Measurements from ENCODE around the gene FYB1.

Gene FYB1

DNA sequence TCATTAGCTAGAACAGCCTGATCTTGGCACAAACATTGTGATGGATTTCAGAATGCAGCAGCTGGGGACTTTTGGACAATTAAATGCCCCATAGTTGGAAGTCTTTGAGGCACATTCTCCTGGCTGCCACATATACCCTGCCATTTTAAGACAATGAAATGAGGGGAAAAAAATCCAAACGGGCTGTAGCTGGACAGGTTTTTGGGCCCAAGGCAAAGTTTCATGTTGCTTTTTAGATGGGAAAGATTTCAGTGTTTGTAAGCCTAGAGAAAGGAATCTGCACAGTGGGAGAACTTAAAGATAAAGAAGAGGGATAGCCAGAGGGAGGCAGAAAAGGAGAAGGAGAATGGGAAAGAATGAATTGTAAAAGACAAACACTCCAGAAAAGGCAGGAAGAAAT is 115.1 kb downstream of the FYB1 start:
- H3K27ac ChIP-seq, result no peak overlapping the region
- no peak for TF ChIP-seq ZFX (IDR thresholded peaks at IDR 0.05)
- TF ChIP-seq, protein P1, sequence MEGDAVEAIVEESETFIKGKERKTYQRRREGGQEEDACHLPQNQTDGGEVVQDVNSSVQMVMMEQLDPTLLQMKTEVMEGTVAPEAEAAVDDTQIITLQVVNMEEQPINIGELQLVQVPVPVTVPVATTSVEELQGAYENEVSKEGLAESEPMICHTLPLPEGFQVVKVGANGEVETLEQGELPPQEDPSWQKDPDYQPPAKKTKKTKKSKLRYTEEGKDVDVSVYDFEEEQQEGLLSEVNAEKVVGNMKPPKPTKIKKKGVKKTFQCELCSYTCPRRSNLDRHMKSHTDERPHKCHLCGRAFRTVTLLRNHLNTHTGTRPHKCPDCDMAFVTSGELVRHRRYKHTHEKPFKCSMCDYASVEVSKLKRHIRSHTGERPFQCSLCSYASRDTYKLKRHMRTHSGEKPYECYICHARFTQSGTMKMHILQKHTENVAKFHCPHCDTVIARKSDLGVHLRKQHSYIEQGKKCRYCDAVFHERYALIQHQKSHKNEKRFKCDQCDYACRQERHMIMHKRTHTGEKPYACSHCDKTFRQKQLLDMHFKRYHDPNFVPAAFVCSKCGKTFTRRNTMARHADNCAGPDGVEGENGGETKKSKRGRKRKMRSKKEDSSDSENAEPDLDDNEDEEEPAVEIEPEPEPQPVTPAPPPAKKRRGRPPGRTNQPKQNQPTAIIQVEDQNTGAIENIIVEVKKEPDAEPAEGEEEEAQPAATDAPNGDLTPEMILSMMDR (conservative IDR thresholded peaks at IDR 0.05), result no peak

DNA sequence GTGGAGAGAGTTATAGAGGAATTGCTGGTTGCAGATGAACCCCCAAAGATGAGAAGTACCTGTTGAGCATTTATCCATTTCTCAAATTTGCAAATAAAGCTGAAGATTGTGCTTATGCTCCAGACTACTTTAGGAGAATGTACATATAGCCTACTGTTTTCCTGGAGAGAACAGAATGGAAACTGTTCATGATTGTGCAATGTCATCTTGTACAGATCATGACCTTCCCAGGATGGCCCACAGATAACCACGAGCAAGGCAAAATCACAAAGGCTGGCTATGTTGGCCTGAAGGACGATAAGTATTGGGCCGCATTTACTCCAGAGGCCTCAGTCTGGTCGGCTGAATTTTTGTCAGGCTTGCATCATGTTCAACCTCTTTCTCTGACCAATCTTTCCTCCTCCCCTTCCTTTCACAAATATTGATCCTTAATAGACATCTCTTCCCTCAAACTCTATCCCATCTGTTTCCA is 116.6 kb downstream of the FYB1 start:
- no peak for TF ChIP-seq ZFX (IDR thresholded peaks at IDR 0.05)
- TF ChIP-seq, protein P1 (conservative IDR thresholded peaks at IDR 0.05), result no peak
- no peak overlapping the region for H3K27ac ChIP-seq

DNA sequence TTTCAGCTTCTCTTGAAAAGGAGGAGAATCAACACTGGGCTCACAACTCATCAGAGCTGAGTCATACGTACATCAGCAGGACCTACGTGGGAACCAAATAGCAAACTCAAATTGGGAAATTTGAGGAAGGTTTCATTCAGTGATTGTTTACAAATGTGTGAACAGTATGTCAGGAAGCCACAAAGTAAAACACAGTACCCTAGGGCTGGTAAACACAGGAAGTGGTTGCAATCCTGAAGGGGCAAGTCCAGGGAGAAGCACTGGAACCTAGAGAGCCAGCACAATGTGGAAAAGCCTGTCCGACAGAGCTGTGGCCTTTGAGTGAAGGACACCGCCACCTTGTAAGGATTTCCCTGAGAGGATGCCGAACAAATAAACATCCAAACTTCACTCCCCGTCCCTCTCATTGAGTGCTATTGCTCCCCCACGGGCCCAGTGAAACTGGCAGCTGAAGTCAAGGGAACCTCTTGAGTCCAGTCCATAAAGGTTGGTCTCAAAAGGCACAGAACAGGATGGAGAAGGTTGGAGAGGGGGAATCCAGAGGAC is 118.4 kb downstream of the FYB1 start:
- H3K27ac ChIP-seq, result no peak overlapping the region
- TF ChIP-seq, protein P1 (conservative IDR thresholded peaks at IDR 0.05), result no peak
- no peak for TF ChIP-seq ZFX (IDR thresholded peaks at IDR 0.05)

DNA sequence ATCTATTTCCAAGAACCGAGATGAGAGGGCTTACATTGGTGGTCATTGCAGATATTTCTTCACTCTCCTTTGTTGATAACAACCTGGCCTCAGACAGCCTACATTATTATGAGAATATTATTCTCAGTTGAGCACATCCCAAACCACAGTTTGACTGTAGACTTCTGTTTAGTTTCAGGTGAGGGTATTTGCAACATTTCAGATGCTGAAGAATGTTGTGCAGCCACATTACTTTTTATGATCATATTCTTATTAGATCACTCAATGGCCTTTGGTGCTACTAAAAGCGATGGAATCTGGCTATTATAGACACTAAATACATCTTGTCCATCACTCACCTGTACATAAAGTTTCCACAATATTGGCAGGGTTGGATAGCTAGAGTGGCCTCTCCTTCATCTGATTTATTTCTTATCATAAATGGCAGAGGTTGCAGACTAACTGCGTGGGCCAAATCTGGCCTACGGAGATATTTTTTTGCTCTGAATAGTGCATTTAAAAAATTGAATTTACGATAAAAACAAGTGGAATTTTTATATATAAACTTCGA is 119.0 kb downstream of the FYB1 start:
- no peak overlapping the region for H3K27ac ChIP-seq
- TF ChIP-seq, protein P1 (conservative IDR thresholded peaks at IDR 0.05), result no peak
- no peak for TF ChIP-seq ZFX (IDR thresholded peaks at IDR 0.05)

DNA sequence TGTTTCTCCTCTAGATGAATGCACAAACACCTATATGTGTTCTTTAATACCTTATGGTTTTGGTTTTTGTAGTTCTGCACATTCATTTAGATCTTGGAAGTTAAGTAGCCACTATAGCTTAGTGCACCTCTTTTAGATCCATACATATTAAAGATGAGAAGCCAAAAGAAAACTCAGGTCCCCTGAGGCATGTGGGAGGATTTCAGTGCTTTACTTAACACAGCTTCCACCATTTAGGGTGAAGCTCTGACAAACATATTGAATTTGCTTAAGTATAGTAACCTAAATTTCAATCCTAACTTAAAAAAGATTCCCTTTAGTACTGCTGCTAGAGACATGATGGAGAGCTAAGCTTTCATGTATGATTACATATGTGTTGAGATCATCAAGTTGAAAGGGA is 119.5 kb downstream of the FYB1 start:
- TF ChIP-seq, protein P1 (conservative IDR thresholded peaks at IDR 0.05), result no peak
- TF ChIP-seq ZFX (IDR thresholded peaks at IDR 0.05), result no peak

DNA sequence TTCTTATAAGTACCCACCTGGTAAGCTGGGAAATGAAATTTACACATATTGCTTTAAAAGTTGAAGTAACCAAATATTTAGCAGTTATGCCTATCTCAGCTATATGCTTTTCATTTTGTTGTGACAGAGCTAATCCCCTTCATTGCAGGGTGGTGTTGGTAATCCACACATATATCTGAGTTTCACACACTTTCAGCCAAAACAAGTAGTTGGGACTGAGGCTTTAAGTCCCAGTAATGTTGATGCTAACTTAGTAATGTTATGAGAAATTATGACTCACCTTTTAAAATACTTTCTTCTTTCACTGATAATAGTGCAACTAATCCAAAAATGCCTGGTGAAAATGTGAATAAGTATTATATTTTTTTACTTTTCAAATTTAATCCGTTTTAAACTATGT is 126.0 kb downstream of the FYB1 start:
- no peak for TF ChIP-seq ZFX (IDR thresholded peaks at IDR 0.05)
- TF ChIP-seq, protein P1 (conservative IDR thresholded peaks at IDR 0.05), result no peak
- no peak overlapping the region for H3K27ac ChIP-seq

More for the DNA sequence above, 119.5 kb downstream of the FYB1 start:
- H3K27ac ChIP-seq, result no peak overlapping the region

DNA sequence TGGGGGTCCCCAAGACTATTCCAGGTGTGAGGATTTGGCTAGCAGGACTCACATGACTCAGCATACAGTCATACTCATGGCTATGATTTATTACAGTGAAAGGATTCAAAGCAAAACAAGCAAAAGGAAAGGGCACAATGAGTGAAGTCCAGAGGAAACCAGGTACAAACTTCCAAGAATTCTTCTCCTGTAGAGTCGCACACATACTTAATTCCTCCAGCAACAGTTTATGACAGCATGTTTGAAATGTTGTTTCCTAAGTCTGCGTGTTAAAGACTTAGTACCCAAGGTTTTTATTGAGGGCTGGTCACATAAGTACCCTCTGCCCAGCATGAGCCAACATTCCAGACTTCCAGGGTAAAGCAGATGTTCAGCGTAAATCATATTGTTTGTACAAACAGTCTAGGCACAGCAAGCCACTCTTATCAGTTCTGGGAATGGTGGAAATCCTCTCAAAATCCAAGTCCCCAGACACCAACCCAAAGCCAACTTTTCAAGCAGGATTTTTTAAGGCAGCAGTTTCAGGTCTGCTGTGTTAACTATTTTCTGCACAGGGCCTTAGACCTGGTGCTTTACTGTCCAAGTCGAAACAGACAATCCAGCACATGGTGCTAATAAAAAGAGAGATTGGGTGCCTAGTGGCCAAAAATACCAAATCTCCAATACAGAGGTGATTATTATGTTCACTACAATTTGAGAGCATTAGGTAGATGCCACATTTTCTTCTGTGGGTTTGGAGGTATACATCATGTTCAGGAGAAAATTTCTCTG is 126.6 kb downstream of the FYB1 start:
- no peak for TF ChIP-seq ZFX (IDR thresholded peaks at IDR 0.05)
- TF ChIP-seq, protein P1 (conservative IDR thresholded peaks at IDR 0.05), result no peak
- H3K27ac ChIP-seq, result no peak overlapping the region

Data from C4-2B (cell line).